OCI-LY7 (cell line): ENCODE results near the gene SUPT4H1.

Source experiments
- CTCF ChIP-seq: fragments of 200-600 bp; sonication (generic); conservative IDR thresholded peaks from 2 replicates; pipeline ENCODE4 v1.5.1; 2014; ENCODE audit warnings: mild to moderate bottlenecking, antibody characterized with exemption, low read length, moderate library complexity, mixed read lengths
- EZH2phosphoT487 ChIP-seq: fragments of 200-600 bp; sonication (generic); IDR thresholded peaks from 2 replicates; pipeline ENCODE4 v1.6.1; 2018; ENCODE audit warnings: low read depth, borderline replicate concordance, mild to moderate bottlenecking, mixed run types, antibody characterized with exemption, low read length, moderate library complexity, mixed read lengths

GRCh38 chr17:58362368-58363014 is 10.5 kb upstream of the SUPT4H1 start:
- TF ChIP-seq CTCF (no peak), EZH2phosphoT487 (no peak)
